ENCODE results near the gene ZC3HAV1. TPM values are rescaled to one million over a fixed set of nuclear protein-coding genes. Genes with fewer than 3 reads are reported as not detected.

Gene ZC3HAV1
- total and polyA plus RNA-seq, 2 of the 4 experiments (the other 2 are of a cell fraction): 9.9 to 22.4 TPM

GRCh38 chr7:139084709-139085108 lies 24.8 kb downstream of the ZC3HAV1 start:
- Histone ChIP-seq H2BK20ac (ENCODE audit: low read depth, low read length) (no peak overlapping the region), H3K14ac (replicated peaks; ENCODE audit: low read depth, low read length) (no peak overlapping the region), H3K23ac (ENCODE audit: low read depth, low read length) (no peak overlapping the region), H3K27me3 (ENCODE audit: control insufficient read depth, insufficient read depth, low read length) (no peaks in the 10 kb centered on the region), H4K5ac (ENCODE audit: low read depth, low read length) (no peak overlapping the region), H3K4me3 (ENCODE audit: insufficient read depth, low read depth, low read length) (no peak overlapping the region), H3K9me1 (ENCODE audit: insufficient read depth, low read length) (peaks cover 4% of the 10 kb centered on the region), H3K36me3 (ENCODE audit: control insufficient read depth, insufficient read depth, low read length) (peaks cover 23% of the 10 kb centered on the region), H3K56ac (ENCODE audit: extremely low read depth, insufficient read depth, low read length) (no peak overlapping the region), H3K79me1 (ENCODE audit: low read depth in 1 of 2, low read length in 2 of 2) (peaks cover 0 to 7% of the 10 kb centered on the region in 2 experiments; a peak in 2 of 4 replicates), H2AK5ac (ENCODE audit: low read depth, low read length) (no peak overlapping the region), H3K18ac (ENCODE audit: low read depth, low read length) (no peak overlapping the region), H4K8ac (ENCODE audit: low read depth in 2 of 2, low read length in 2 of 2) (no peak overlapping the region), H2BK15ac (ENCODE audit: low read depth, low read length) (no peak overlapping the region), H3K9me3 (ENCODE audit: control insufficient read depth, insufficient read depth, low read length) (no peaks in the 10 kb centered on the region), H4K20me1 (ENCODE audit: insufficient read depth, low read length) (peaks cover 3% of the 10 kb centered on the region; the same call in 1 of the 2 replicates), H2AFZ (replicated peaks; ENCODE audit: low read length, poor library complexity) (no peak overlapping the region), H2BK120ac (ENCODE audit: low read depth, low read length) (no peak overlapping the region), H3K4me2 (ENCODE audit: low read depth, low read length) (no peak overlapping the region), H2AK9ac (replicated peaks; ENCODE audit: low read depth, low read length, poor library complexity) (no peak overlapping the region), H3K27ac (ENCODE audit: insufficient read depth, low read length) (no peak overlapping the region), H3K9ac (ENCODE audit: low read depth, low read length) (no peak overlapping the region), H4K91ac (ENCODE audit: insufficient read depth, low read depth, low read length) (no peak overlapping the region), H2BK5ac (ENCODE audit: low read depth, low read length, poor library complexity, severe bottlenecking) (no peak overlapping the region), H3K4me1 (ENCODE audit: control insufficient read depth, insufficient read depth, low read length) (peaks cover 2% of the 10 kb centered on the region; the same call in 1 of the 2 replicates), H3K4ac (ENCODE audit: low read depth, low read length) (no peak overlapping the region)
- in situ Hi-C loops (cut with MboI; ENCODE audit: low sequenced_read_pairs): no loop called here
- ChIA-PET CTCF (no interaction called here), POLR2A (ENCODE audit: unreplicated experiment) (no interaction called here)
- DNase-seq: no peak
- dilution Hi-C loops (cut with HindIII; ENCODE audit: low sequenced_read_pairs, unreplicated experiment): no loop called here
- no peak for ATAC-seq (ENCODE audit: low read depth)
- intact Hi-C loops (cut with micrococcal nuclease): no loop called here
- WGBS, 2 experiments (ENCODE audit: extremely low coverage in 2 of 2, insufficient read length in 1 of 2): 100% methylated on average over 2 of the region's 5 CpGs; no CpG with 5 or more reads in 1 of the 2 experiments
- no TSS peak for BruUV-seq (replicated peaks)
- TF ChIP-seq MXI1 (IDR thresholded peaks at IDR 0.05; ENCODE audit: borderline replicate concordance, low read depth, low read length) (no peak), NFE2L2 (IDR thresholded peaks at IDR 0.05; ENCODE audit: low read depth, low read length) (no peak), MAFK (IDR thresholded peaks at IDR 0.05; ENCODE audit: low read depth, low read length) (no peak)
